ENCODE measurements around the gene TP53BP1. TPM values are rescaled to one million over a fixed set of nuclear protein-coding genes. Genes with fewer than 3 reads are reported as not detected.

The TP53BP1 gene
- total RNA-seq, 2 donors from 2014 or later, result 29.9 to 30.9 TPM

GRCh38 chr15:43488790-43489189 lies 4.2 kb downstream of the TP53BP1 start:
- Mint-ChIP-seq H3K27me3 (no peaks in the 10 kb centered on the region), H3K4me1 (peaks cover 27% of the 10 kb centered on the region), H3K4me3 (no peak overlapping the region), H3K36me3 (ENCODE audit: low read depth) (peaks cover 80% of the 10 kb centered on the region), H3K27ac (peak overlapping the region; percentile 32), H3K9me3 (no peaks in the 10 kb centered on the region)
- ATAC-seq (replicated peaks), result no peak

DNA sequence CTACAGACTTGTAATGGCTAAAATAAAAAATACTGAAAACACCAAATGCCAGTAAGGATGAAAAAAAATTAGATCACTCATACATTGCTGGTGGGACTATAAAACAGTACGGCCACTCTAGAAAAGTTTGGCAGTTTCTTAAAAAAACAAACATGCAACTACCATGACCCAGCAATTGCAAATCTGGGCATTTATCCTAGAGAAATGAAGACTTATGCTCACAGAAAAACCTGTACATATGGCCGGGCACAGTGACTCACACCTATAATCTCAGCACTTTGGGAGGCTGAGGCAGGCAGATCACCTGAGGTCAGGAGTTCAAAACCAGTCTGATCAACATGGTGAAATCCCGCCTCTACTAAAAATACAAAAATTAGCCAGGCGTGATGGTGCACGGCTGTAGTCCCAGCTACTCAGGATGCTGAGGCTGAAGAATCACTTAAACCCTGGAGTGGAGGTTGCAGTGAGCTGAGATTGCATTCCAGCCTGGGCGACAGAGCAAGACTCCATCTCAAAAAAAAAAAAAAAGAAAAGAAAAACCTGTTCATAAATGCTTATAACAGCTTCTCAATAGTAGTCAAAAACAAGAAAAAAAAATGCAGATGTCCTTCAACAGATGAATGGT lies 5.6 kb downstream of the TP53BP1 start:
- Mint-ChIP-seq H3K36me3 (ENCODE audit: low read depth) (peaks cover 75% of the 10 kb centered on the region), H3K27me3 (no peaks in the 10 kb centered on the region), H3K9me3 (no peaks in the 10 kb centered on the region), H3K27ac (no peak overlapping the region), H3K4me1 (peaks cover 27% of the 10 kb centered on the region), H3K4me3 (no peak overlapping the region)
- ATAC-seq (replicated peaks), result no peak

- Mint-ChIP-seq H3K4me1 (peaks cover 18% of the 10 kb centered on the region), H3K9me3 (no peaks in the 10 kb centered on the region), H3K27me3 (no peaks in the 10 kb centered on the region), H3K4me3 (no peak overlapping the region), H3K27ac (peak overlapping the region; percentile 22), H3K36me3 (ENCODE audit: low read depth) (peaks cover 67% of the 10 kb centered on the region)
- ATAC-seq (replicated peaks), result no peak
These were observed 8.5 kb downstream of the TP53BP1 start for GRCh38 chr15:43484455-43484854.

DNA sequence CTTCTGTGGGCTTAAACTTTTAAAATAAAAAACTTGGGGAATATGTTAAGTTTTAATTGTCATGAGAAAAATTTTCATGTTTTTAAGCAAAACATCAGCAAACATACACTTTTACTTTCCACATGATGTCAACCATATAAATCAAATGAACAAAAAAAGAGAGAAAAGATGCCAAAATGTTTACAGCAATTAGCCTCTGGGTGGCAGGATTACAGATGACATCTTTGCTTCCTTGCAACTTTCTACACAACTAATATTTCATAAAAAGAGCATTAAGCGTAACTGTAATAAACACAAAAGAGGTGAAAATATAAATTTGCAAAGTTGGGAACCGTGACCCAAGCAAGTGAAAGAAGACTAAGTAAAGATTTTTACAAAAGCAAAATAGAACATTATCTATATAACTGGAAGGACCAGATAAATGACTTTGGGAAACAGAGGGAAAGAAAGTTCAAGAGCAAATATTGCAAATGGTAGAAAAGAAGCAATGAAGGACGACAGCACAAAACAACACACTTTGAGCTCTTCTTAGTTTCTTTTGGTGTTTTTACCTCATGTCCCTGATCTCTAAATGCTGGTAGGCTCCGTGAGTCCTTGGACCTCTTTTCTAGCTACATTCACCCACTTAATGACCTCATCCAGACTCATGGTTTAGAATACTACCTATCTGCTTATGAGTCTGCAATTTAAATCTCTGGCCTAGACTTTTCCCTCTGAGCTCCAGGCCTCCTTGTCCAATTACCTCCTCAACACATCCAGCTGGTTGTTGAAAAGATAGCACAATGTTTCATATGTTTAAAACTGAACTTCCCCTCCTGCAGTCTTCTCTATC lies 9.4 kb downstream of the TP53BP1 start:
- H3K27me3 Mint-ChIP-seq, result no peaks in the 10 kb centered on the region
- no peaks in the 10 kb centered on the region for H3K9me3 Mint-ChIP-seq
- peaks cover 10% of the 10 kb centered on the region for H3K4me1 Mint-ChIP-seq
- peak overlapping the region; percentile 22 for H3K27ac Mint-ChIP-seq
- H3K36me3 Mint-ChIP-seq (ENCODE audit: low read depth), result peaks cover 68% of the 10 kb centered on the region
- no peak overlapping the region for H3K4me3 Mint-ChIP-seq
- no peak for ATAC-seq (replicated peaks)

DNA sequence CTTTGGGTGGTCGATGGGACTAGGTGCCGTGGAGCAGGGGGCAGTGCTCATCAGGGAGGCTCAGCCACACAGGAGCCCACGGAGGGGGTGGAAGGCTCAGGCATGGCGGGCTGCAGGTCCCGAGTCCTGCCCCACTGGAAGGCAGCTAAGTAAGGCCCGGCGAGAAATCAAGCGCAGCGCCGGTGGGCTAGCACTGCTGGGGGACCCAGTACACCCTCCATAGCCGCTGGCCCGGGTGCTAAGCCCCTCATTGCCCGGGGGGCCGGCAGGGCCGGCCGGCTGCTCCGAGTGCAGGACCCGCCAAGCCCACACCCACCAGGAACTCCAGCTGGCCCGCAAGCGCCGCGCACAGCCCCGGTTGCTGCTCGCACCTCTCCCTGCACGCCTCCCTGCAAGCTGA lies 19.1 kb downstream of the TP53BP1 start:
- no peaks in the 10 kb centered on the region for H3K4me1 Mint-ChIP-seq
- no peak overlapping the region for H3K4me3 Mint-ChIP-seq
- no peak for ATAC-seq (replicated peaks)
- no peaks in the 10 kb centered on the region for H3K9me3 Mint-ChIP-seq
- H3K27me3 Mint-ChIP-seq, result no peaks in the 10 kb centered on the region
- no peak overlapping the region for H3K27ac Mint-ChIP-seq
- peaks cover 93% of the 10 kb centered on the region for H3K36me3 Mint-ChIP-seq (ENCODE audit: low read depth)

GRCh38 chr15:43471975-43472374 lies 21.0 kb downstream of the TP53BP1 start:
- Mint-ChIP-seq H3K27me3 (no peaks in the 10 kb centered on the region), H3K36me3 (ENCODE audit: low read depth) (peaks cover 93% of the 10 kb centered on the region), H3K9me3 (no peaks in the 10 kb centered on the region), H3K27ac (no peak overlapping the region), H3K4me1 (no peaks in the 10 kb centered on the region), H3K4me3 (no peak overlapping the region)
- no peak for ATAC-seq (replicated peaks)

GRCh38 chr15:43469867-43470266 lies 23.1 kb downstream of the TP53BP1 start:
- Mint-ChIP-seq H3K4me3 (no peak overlapping the region), H3K4me1 (no peaks in the 10 kb centered on the region), H3K27ac (peak overlapping the region; percentile 59), H3K27me3 (no peaks in the 10 kb centered on the region), H3K9me3 (no peaks in the 10 kb centered on the region), H3K36me3 (ENCODE audit: low read depth) (peaks cover 92% of the 10 kb centered on the region)
- ATAC-seq (replicated peaks), result peak; percentile 96

GRCh38 chr15:43465100-43465499 lies 27.9 kb downstream of the TP53BP1 start:
- H3K36me3 Mint-ChIP-seq (ENCODE audit: low read depth), result peaks cover 92% of the 10 kb centered on the region
- no peaks in the 10 kb centered on the region for H3K27me3 Mint-ChIP-seq
- H3K27ac Mint-ChIP-seq, result no peak overlapping the region
- no peak overlapping the region for H3K4me3 Mint-ChIP-seq
- ATAC-seq (replicated peaks), result no peak
- no peaks in the 10 kb centered on the region for H3K4me1 Mint-ChIP-seq
- H3K9me3 Mint-ChIP-seq, result no peaks in the 10 kb centered on the region

DNA sequence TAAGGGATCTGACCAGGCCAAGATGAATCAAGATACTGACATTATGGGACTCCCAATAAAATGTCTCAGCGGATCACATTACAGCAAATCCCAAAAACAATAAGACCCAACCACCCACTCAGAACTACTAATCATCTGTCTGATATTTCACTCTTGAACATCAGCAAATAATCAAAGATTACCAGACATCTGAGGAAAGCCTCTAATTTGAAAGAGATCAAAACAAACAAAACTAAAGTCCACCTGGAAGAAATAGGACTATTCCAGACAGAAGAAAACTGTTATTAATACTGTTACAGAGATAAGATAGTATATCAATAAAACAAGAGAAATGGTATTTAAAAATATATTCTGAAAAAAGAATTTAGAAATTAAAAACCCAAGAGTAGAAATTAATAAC lies 29.0 kb downstream of the TP53BP1 start:
- H3K27me3 Mint-ChIP-seq, result no peaks in the 10 kb centered on the region
- H3K27ac Mint-ChIP-seq, result no peak overlapping the region
- H3K36me3 Mint-ChIP-seq (ENCODE audit: low read depth), result peaks cover 88% of the 10 kb centered on the region
- H3K4me3 Mint-ChIP-seq, result no peak overlapping the region
- no peaks in the 10 kb centered on the region for H3K4me1 Mint-ChIP-seq
- no peaks in the 10 kb centered on the region for H3K9me3 Mint-ChIP-seq
- ATAC-seq (replicated peaks), result no peak

DNA sequence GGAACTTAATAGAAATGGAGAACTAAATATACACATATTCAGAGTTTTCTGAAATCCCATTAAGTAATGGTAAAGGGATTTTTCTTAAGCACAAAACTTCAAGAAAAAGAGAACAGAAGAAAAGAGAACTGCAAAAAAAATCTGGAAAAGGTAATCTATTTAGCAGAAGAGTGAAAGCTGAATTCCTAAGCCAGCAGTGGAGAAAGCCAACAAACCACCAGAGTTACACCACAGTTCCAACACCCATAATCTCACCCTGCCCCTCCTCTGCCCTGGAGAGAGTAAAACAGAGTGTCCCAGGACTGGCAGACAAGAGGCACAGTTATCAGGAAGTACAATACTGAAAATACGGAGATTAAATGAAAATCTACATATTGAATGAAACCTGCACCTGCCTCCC lies 29.4 kb downstream of the TP53BP1 start:
- ATAC-seq (replicated peaks), result no peak
- H3K27ac Mint-ChIP-seq, result no peak overlapping the region
- peaks cover 84% of the 10 kb centered on the region for H3K36me3 Mint-ChIP-seq (ENCODE audit: low read depth)
- no peaks in the 10 kb centered on the region for H3K4me1 Mint-ChIP-seq
- no peaks in the 10 kb centered on the region for H3K27me3 Mint-ChIP-seq
- no peak overlapping the region for H3K4me3 Mint-ChIP-seq
- no peaks in the 10 kb centered on the region for H3K9me3 Mint-ChIP-seq

DNA sequence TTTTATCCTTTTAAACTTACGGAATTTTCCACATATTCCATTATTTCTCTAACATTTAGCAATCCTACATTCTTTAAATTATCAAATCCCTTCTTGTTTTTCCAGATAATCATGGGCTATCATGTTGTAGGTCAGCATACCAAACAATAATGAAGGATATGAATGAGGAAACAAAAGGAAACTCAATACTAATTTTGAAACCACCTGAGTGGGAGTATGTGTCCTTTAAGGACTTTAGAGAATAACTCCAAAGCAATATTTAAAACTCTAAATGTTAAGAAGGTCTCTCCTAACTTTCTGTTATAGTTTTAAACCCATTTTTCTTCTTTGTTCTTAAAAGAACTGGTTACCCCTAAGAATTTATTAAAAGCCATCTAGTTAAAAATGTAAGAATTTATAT lies 43.0 kb downstream of the TP53BP1 start:
- peaks cover 56% of the 10 kb centered on the region for H3K36me3 Mint-ChIP-seq (ENCODE audit: low read depth)
- no peaks in the 10 kb centered on the region for H3K4me1 Mint-ChIP-seq
- no peak overlapping the region for H3K4me3 Mint-ChIP-seq
- H3K27ac Mint-ChIP-seq, result no peak overlapping the region
- no peaks in the 10 kb centered on the region for H3K27me3 Mint-ChIP-seq
- no peak for ATAC-seq (replicated peaks)
- no peaks in the 10 kb centered on the region for H3K9me3 Mint-ChIP-seq

- Mint-ChIP-seq H3K36me3 (ENCODE audit: low read depth) (peaks cover 47% of the 10 kb centered on the region), H3K9me3 (no peaks in the 10 kb centered on the region), H3K27me3 (no peaks in the 10 kb centered on the region), H3K27ac (peak overlapping the region; percentile 18), H3K4me1 (no peaks in the 10 kb centered on the region), H3K4me3 (no peak overlapping the region)
- ATAC-seq (replicated peaks), result peak; percentile 77
These were observed 46.6 kb downstream of the TP53BP1 start for GRCh38 chr15:43446344-43446743.

DNA sequence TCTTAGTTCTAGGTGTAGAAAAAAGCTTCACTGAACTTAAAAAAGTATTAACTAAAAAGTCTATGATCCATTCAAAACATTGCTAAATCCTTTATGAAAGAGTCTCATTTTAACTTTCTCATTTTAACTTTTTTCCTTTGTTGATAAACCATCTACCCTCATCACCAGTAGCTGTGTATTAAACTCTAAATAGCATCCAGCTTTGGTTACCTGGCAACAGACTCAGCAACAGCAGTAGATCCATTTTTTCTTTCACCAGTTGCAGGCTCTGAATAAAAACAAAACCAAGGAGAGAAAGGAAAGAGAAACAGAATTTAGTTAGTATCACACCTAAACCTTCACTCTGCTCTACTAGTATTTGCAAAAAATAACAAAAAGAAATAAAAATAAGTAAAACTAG lies 51.6 kb downstream of the TP53BP1 start:
- Mint-ChIP-seq H3K27me3 (no peaks in the 10 kb centered on the region), H3K9me3 (no peaks in the 10 kb centered on the region), H3K36me3 (ENCODE audit: low read depth) (peaks cover 67% of the 10 kb centered on the region), H3K27ac (peak overlapping the region; percentile 93), H3K4me1 (peaks cover 6% of the 10 kb centered on the region), H3K4me3 (peak overlapping the region; percentile 58)
- peak; percentile 68 for ATAC-seq (replicated peaks)

- H3K9me3 Mint-ChIP-seq, result no peaks in the 10 kb centered on the region
These were observed 52.2 kb downstream of the TP53BP1 start for GRCh38 chr15:43440721-43441281.

GRCh38 chr15:43439268-43439667 lies 53.7 kb downstream of the TP53BP1 start:
- H3K9me3 Mint-ChIP-seq, result no peaks in the 10 kb centered on the region
- H3K27ac Mint-ChIP-seq, result peak overlapping the region; percentile 10
- H3K36me3 Mint-ChIP-seq (ENCODE audit: low read depth), result peaks cover 53% of the 10 kb centered on the region
- no peak for ATAC-seq (replicated peaks)
- peaks cover 6% of the 10 kb centered on the region for H3K4me1 Mint-ChIP-seq
- no peak overlapping the region for H3K4me3 Mint-ChIP-seq
- H3K27me3 Mint-ChIP-seq, result no peaks in the 10 kb centered on the region

More at GRCh38 chr15:43440721-43441281, 52.2 kb downstream of the TP53BP1 start:
- Mint-ChIP-seq H3K27ac (peak overlapping the region; percentile 93), H3K4me3 (peak overlapping the region; percentile 58), H3K27me3 (no peaks in the 10 kb centered on the region), H3K4me1 (peaks cover 6% of the 10 kb centered on the region), H3K36me3 (ENCODE audit: low read depth) (peaks cover 62% of the 10 kb centered on the region)
- peak; percentile 98 for ATAC-seq (replicated peaks)
